GM18507 (cell line): Measurements from ENCODE around the gene CACNA1D.

ENCODE experiments used
- DNase-seq: peaks from one replicate; pipeline ENCODE4 v3.0.0; 2011; ENCODE audit warnings: low read depth; ENCODE audit not compliant: insufficient read length; ENCODE audit errors: extremely low spot score
- FAIRE-seq: peaks from 2 replicates; lab custom pipeline; 2011; peaks lifted over from hg19 to GRCh38; lab: Jason Lieb, UNC

Gene CACNA1D

DNA sequence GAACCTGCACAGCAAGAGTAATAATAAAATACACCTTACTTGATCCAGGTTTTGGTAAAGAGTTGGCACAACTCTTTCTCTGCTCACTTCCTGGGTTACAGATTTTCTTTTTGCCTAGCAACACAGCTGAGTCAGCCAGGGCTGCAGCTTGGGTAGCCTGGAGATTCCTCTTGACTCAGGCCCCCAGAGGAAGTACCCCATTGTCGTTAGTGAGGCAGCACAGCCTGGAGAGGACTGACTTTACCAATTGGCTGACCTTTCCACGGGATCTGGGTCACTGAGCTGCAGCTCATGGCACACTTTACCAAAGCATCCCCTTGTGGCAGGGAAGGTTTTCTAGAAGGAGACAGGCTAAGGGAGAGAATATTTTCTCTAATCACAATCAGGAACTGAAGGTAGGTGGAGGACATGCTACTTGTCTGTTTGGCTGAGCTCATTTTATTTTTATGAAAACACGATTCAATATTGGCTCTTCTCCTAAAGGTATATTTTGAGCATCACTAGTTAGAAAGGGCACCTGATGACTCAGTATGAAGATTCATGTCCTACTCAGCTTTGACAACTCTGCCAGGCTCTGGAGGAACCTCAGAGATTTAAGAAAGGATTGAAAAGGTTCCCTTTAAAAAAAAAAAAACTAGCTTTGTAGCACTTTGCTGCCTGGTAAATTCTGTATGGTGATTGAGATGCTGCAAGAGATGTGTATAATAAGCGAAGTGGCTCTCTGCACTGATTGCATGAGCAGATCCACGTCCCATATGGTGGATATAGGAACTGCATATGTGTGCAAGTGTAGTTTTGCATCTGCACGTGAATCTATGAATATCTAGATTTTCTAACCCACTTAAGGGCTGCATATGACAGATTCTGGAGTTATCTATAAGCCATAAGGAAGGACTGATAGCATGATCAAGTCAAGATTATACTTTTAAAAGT, 227.0 kb downstream of the CACNA1D start:
- no peak for FAIRE-seq
- no peak for DNase-seq

GRCh38 chr3:53724566-53724965, 230.2 kb downstream of the CACNA1D start:
- FAIRE-seq (no peak), DNase-seq (no peak)

- DNase-seq (no peak), FAIRE-seq (no peak)
Measured at GRCh38 chr3:53725387-53725995, 231.1 kb downstream of the CACNA1D start.

DNA sequence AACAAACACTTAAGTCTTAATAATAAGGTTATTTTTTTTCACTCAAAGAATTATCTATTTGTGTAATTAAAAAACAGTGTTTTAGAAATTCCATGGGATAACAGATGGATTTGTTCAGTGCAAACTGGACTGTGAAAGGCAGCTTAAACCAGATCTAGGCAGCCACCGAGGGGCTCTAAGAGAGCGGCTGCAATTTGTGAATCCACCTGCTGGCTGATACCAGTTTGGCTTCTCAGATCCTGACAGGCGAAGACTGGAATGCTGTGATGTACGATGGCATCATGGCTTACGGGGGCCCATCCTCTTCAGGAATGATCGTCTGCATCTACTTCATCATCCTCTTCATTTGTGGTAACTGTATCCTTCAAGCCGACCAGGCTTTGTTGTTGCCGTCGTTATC, 232.2 kb downstream of the CACNA1D start:
- FAIRE-seq (no peak), DNase-seq (no peak)

DNA sequence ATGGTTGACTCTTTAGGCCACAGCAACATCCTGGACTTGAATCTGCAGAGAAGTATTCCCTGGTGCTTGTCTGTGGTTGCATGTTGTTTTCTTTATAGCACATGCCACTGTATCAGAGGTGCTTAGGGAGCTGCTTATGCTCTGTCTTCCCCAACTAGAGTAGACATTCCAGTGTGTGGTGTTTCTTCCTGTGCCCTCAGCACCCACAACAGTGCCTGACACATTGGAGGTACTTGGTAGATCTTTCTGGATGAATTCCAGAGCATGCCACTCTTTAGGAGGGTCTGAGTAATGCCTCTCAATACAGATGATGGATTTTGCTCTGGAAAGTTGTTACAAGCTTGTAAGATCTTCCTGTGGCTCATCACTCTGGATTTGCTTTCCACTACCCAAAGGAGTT, 234.2 kb downstream of the CACNA1D start:
- no peak for DNase-seq
- FAIRE-seq: no peak

- DNase-seq: no peak
- FAIRE-seq: no peak
Measured at GRCh38 chr3:53729159-53729558, 234.7 kb downstream of the CACNA1D start.

- peak; percentile 68 for FAIRE-seq
- no peak for DNase-seq
Measured at GRCh38 chr3:53729618-53730017, 235.2 kb downstream of the CACNA1D start.

DNA sequence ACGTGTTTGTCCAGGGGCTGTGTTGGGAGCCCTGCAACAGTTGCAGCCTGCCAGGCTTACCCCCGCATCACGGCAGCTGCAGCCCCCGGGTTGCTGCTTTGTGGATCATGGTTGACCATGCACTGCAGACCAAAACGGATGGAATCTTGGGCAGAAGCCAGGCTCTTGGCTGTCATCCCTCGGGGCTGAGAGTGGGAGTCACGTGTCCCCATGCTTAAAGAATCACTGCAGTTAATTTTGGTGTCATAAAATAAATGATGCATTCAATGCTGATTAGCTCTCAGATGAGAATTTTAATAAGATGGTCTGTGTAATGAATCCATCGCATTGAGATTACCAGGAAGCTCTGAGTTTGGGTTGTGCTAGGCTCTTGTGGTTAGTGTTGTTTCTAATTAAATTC, 236.2 kb downstream of the CACNA1D start:
- no peak for DNase-seq
- no peak for FAIRE-seq

DNA sequence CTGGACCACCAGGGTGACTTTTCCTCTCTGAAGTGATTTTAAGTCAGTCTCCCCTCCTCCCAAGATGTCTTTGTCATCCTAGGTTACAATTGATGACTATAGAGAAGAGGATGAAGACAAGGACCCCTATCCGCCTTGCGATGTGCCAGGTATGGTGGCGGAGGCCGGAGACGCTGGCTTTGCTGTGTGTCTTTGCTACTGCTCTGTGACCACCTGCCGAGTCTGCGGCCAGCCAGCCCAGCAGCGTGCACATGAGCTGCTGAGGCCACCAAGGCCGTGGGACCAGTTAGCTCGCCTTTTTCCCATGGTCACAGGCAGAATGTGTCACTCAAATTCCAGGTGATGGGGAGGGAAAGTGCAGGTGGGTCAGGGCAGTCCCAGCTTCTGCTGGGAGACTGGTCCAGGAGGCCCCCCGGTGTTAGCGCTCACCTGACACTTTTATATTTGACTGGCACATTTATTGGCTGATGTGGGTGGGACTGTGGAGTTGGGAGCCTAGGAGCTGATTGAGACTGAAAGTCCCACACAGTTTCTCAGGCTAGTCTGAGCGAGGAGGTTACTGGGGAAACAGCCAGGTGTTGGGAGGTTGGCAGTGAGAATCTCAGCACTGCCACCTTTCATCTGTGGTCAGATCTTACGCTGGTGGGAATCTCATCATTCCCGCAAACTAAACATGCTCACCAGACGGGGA, 237.7 kb downstream of the CACNA1D start:
- FAIRE-seq (peak; percentile 56), DNase-seq (no peak)

DNA sequence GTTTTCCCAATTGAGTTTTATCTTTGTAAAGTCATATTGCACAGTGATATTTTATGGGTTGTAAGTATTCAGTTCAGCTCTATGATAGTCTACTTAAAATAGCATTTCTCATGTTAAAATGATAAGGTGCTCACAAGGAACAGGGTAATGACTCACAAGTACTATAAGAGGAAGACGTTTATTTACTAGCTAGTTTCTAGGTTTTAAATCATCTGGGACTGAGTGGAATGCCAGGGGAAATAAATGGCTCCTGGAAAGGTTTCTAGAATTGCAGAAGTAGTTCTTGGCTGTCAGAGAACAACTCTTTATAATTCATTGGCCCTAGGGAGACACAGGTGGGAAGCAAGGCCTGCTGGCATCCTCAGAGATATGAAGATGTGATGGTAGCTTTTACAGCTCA, 239.0 kb downstream of the CACNA1D start:
- FAIRE-seq (no peak), DNase-seq (no peak)

- DNase-seq (no peak), FAIRE-seq (no peak)
Measured at GRCh38 chr3:53739966-53740365, 245.6 kb downstream of the CACNA1D start.

DNA sequence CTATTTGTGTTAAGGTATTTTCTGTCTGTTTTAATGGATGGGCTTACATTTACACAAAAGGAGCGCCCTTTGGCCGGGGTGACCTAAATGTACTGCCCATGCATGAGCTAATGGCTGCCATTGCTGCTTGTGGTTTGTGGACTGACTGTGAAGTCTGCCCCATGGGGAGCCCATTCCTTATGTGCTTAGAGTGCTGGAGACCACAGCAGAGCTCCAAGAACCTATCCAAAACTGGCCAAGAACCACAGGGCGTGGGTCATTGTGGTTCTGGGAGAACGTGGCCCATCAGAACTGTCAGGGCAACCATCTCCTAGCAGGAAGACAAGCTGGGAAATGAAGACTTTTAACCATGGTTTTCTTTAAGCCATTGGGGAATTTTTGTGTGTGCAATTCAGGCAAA, 246.5 kb downstream of the CACNA1D start:
- DNase-seq: no peak
- FAIRE-seq: no peak

DNA sequence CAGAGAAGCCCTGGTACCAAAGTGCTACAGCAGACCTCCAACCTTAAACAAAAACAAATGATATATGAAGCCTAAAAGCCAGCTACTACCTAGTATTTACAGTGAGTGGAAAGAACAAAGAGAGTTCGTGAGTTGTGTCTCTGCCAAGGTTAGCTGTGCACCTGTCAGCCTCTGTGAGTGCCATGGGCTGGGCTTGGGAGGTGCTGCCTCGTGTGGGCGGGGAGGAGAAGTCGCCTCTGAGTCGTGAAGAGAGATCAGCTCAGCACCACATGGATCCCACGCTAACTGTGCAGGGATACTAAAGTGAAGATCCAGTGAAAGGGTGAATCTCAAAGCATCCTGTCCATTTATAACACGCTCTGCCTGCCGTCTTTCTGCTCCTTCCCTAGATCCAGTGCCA, 249.9 kb downstream of the CACNA1D start:
- DNase-seq: no peak
- peak; percentile 35 for FAIRE-seq

DNA sequence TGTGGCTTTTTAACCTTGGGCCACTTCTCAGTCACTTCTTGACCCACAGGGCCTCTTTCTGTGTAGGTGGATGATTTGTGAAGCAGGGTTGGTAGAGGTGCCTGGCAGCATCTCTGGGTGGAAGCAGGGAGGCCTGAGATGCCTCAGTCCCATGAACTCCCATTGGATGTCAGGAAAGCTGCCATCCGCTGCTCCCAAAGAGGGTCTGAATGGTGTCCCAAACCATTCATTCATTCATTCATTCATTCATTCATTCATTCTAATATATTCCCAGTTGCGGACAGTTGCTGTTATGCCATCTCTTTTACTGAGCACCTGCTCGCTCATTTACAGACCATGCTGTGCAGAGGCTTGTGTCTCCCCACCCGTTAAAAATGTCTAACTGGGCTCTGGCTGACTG, 253.1 kb downstream of the CACNA1D start:
- no peak for FAIRE-seq

DNA sequence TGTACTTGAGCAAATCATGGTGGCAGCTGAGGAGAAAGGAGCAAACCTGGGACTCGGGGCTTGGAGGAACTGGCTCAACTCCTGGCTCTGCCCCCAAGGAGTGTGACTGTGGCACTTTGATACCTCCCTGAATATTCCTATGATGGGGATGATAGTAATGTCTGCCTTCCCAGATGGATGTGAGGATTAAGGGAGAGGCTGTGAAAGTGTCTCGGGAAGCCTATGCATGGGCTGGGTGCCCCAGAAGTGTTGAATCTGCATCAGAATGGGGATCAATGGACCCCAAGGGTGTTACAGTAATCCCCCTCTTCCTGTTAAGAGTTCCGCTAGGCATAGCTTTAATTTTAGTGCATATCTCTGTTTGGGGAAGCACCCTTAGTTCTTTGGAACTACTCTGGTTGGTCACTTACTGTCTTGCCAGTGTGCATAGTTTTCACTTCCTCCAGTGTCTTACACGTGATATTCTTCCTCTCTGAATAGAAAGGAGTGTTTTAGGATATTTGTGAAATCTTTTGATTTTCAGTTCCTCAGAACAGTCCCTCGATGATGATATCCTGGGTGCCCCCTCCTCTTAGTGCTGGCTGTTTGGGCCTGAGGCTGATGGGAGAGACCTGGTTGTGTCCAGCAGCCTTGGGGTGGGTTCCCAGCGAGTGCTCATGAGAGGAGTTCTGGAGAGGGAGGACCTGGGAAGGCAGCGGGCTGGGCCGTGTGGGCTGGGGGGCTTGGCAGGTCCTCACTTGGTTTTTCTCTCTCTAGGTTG, 254.3 kb downstream of the CACNA1D start:
- FAIRE-seq (peak; percentile 95), DNase-seq (peak; percentile 65)

More for the DNA sequence above, 253.1 kb downstream of the CACNA1D start:
- no peak for DNase-seq

DNA sequence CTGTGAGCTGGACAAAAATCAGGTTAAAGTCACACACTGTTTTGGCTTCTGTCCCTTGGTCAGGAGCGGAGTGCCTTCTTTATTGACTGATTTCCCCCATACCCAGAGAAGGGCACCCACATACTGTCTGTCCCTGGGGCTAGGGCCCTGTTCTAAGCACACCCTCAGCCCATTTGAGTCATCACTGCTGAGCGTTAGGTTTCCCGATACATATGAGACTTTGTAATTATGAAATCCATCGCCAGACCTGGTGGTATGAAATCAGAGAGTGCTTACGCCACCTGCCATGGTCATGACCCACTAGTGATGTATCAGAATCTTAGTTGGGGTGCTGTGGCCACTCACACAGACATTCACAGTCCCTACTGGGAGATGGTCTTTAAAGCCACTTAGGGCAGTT, 255.0 kb downstream of the CACNA1D start:
- DNase-seq (no peak), FAIRE-seq (peak; percentile 46)

GRCh38 chr3:53750253-53751210, 256.1 kb downstream of the CACNA1D start:
- FAIRE-seq: peak; percentile 80

GRCh38 chr3:53753518-53754183, 259.2 kb downstream of the CACNA1D start:
- DNase-seq: no peak
- FAIRE-seq: peak; percentile 91

More at GRCh38 chr3:53750253-53751210, 256.1 kb downstream of the CACNA1D start:
- DNase-seq: no peak
